WTC11 (cell line): ENCODE results near the gene TTLL3. TPM values are rescaled to one million over a fixed set of nuclear protein-coding genes. Genes with fewer than 3 reads are reported as not detected.

ENCODE experiments used
- ATAC-seq: fragments of 200-7000 bp; cut with Tn5 transposase; 2 replicates; pipeline ENCODE4 v1.10.0; 2021; ENCODE audit warnings: mild to moderate bottlenecking, moderate library complexity
- CTCF ChIA-PET: fragments of 300-600 bp; sonication (Branson Sonifier 250); formaldehyde crosslinking; loops from one replicate; lab custom pipeline; 2021; ENCODE audit warnings: antibody characterized with exemption; lab: Charles Lee
- POLR2A ChIA-PET: fragments of 350-600 bp; sonication (Branson Sonifier 250); formaldehyde crosslinking; loops from one replicate; lab custom pipeline; 2021; ENCODE audit warnings: antibody characterized with exemption; lab: Charles Lee
- DNase-seq: peaks from one replicate; pipeline ENCODE4 v3.0.0; 2021; ENCODE audit warnings: low spot score
- H3K27ac Mint-ChIP-seq: 2 replicates; pipeline ENCODE4 v1.8.0; 2021; ENCODE audit warnings: mixed read lengths
- H3K27me3 Mint-ChIP-seq: 2 replicates; pipeline ENCODE4 v1.8.0; 2021; ENCODE audit warnings: low read depth, mild to moderate bottlenecking, moderate library complexity, mixed read lengths
- H3K36me3 Mint-ChIP-seq: 2 replicates; pipeline ENCODE4 v1.8.0; 2021; ENCODE audit warnings: mixed read lengths
- H3K4me1 Mint-ChIP-seq: 2 replicates; pipeline ENCODE4 v1.8.0; 2022; ENCODE audit warnings: mixed read lengths
- H3K4me3 Mint-ChIP-seq: 2 replicates; pipeline ENCODE4 v1.8.0; 2021; ENCODE audit warnings: mild to moderate bottlenecking, moderate library complexity, mixed read lengths
- H3K9me3 Mint-ChIP-seq: 2 replicates; pipeline ENCODE4 v1.8.0; 2021; ENCODE audit warnings: mixed read lengths
- AFF4 ChIP-seq: sonication (generic); formaldehyde crosslinking; IDR thresholded peaks from 2 replicates; pipeline ENCODE4 v1.8.1; 2023; ENCODE audit warnings: mild to moderate bottlenecking, missing genetic modification reagents, borderline replicate concordance
- CBFB ChIP-seq: sonication (generic); formaldehyde crosslinking; IDR thresholded peaks from 2 replicates; pipeline ENCODE4 v1.8.1; 2022; ENCODE audit warnings: mild to moderate bottlenecking, low read depth, missing genetic modification reagents
- CTCF ChIP-seq: fragments of 200-600 bp; IDR thresholded peaks from 2 replicates; pipeline ENCODE4 v1.8.0; 2022; ENCODE audit warnings: antibody characterized with exemption
- ETV6 ChIP-seq: sonication (generic); formaldehyde crosslinking; IDR thresholded peaks from 2 replicates; pipeline ENCODE4 v1.8.1; 2022; ENCODE audit warnings: mild to moderate bottlenecking, missing genetic modification reagents
- FOXP1 ChIP-seq: sonication (generic); formaldehyde crosslinking; IDR thresholded peaks from 2 replicates; pipeline ENCODE4 v1.8.0; 2022; ENCODE audit warnings: missing genetic modification reagents, mild to moderate bottlenecking, moderate library complexity, borderline replicate concordance
- GABPB1 ChIP-seq: sonication (generic); formaldehyde crosslinking; IDR thresholded peaks from 2 replicates; pipeline ENCODE4 v1.8.1; 2023; ENCODE audit warnings: mild to moderate bottlenecking, missing genetic modification reagents
- JAZF1 ChIP-seq: fragments of 250-450 bp; sonication (Bioruptor Pico); IDR thresholded peaks from 2 replicates; pipeline ENCODE4 v1.9.0; 2021; ENCODE audit warnings: moderate library complexity, mild to moderate bottlenecking, inconsistent platforms
- MYBL2 ChIP-seq: sonication (generic); formaldehyde crosslinking; IDR thresholded peaks from 2 replicates; pipeline ENCODE4 v1.8.1; 2023; ENCODE audit warnings: mild to moderate bottlenecking, moderate library complexity, missing genetic modification reagents
- NFE2L1 ChIP-seq: sonication (generic); formaldehyde crosslinking; IDR thresholded peaks from 2 replicates; pipeline ENCODE4 v1.8.1; 2023; ENCODE audit warnings: missing genetic modification reagents
- NR1H2 ChIP-seq: sonication (generic); formaldehyde crosslinking; IDR thresholded peaks from 2 replicates; pipeline ENCODE4 v1.9.0; 2021; ENCODE audit warnings: mild to moderate bottlenecking, moderate library complexity, missing genetic modification reagents
- PRDM15 ChIP-seq: sonication (generic); formaldehyde crosslinking; IDR thresholded peaks from 2 replicates; pipeline ENCODE4 v1.8.0; 2022; ENCODE audit warnings: missing genetic modification reagents
- PREB ChIP-seq: sonication (generic); formaldehyde crosslinking; IDR thresholded peaks from 2 replicates; pipeline ENCODE4 v1.8.1; 2022; ENCODE audit warnings: mild to moderate bottlenecking, missing genetic modification reagents, moderate library complexity, borderline replicate concordance
- ZNF317 ChIP-seq: sonication (generic); formaldehyde crosslinking; IDR thresholded peaks from 2 replicates; pipeline ENCODE4 v1.8.1; 2023; ENCODE audit warnings: low read depth, mild to moderate bottlenecking, moderate library complexity, missing genetic modification reagents, borderline replicate concordance
- ZNF423 ChIP-seq: fragments of 250-450 bp; sonication (Bioruptor Pico); IDR thresholded peaks from 2 replicates; pipeline ENCODE4 v2.1.2; 2022; ENCODE audit warnings: mild to moderate bottlenecking, moderate library complexity
- ZNF671 ChIP-seq: fragments of 250-450 bp; sonication (Bioruptor Pico); IDR thresholded peaks from 2 replicates; pipeline ENCODE4 v1.8.0; 2021; ENCODE audit warnings: mild to moderate bottlenecking
- total RNA-seq: library from RNA; stranded (reverse); gene quantifications from 3 replicates; pipeline ENCODE4 v1.2.3, GENCODE V29; 2021
- TF ChIP-seq, protein P1 (sequence below): sonication (generic); formaldehyde crosslinking; conservative IDR thresholded peaks from 2 replicates; pipeline ENCODE4 v1.8.1; 2022; ENCODE audit warnings: mild to moderate bottlenecking, missing genetic modification reagents
- TF ChIP-seq, protein P2 (sequence below): sonication (generic); formaldehyde crosslinking; IDR thresholded peaks from 2 replicates; pipeline ENCODE4 v1.8.0; 2022; ENCODE audit warnings: mild to moderate bottlenecking, missing genetic modification reagents
- TF ChIP-seq, protein P3 (sequence below): sonication (generic); formaldehyde crosslinking; IDR thresholded peaks from 2 replicates; pipeline ENCODE4 v1.8.1; 2023; ENCODE audit warnings: mild to moderate bottlenecking, missing genetic modification reagents, moderate library complexity

The TTLL3 gene
- total RNA-seq, 1 experiment from 2014 or later = 14.7 TPM

GRCh38 chr3:9817436-9817835 lies 7.4 kb downstream of the TTLL3 start:
- Mint-ChIP-seq H3K4me3 (no peak overlapping the region), H3K27me3 (no peaks in the 10 kb centered on the region; the same call in 1 of the 2 replicates), H3K9me3 (no peaks in the 10 kb centered on the region), H3K4me1 (no peaks in the 10 kb centered on the region), H3K27ac (no peak overlapping the region), H3K36me3 (no peaks in the 10 kb centered on the region)
- CTCF ChIA-PET = interaction anchor here (1.0 kb wide), 1 partner anchor 9 kb away, joined by 3 read pairs; no protein-coding TSS in a partner anchor
- TF ChIP-seq NFE2L1 (CRISPR knock-in tag) (no peak), ZNF317 (CRISPR knock-in tag) (no peak), FOXP1 (CRISPR knock-in tag) (no peak), ETV6 (CRISPR knock-in tag) (no peak), PRDM15 (CRISPR knock-in tag) (no peak), MYBL2 (CRISPR knock-in tag) (no peak), CTCF (no peak), GABPB1 (CRISPR knock-in tag) (no peak), NR1H2 (no peak), ZNF423 (no peak), PREB (no peak), JAZF1 (CRISPR knock-in tag) (no peak), ZNF671 (CRISPR knock-in tag) (no peak), CBFB (CRISPR knock-in tag) (no peak), AFF4 (no peak)
- TF ChIP-seq, protein P1, sequence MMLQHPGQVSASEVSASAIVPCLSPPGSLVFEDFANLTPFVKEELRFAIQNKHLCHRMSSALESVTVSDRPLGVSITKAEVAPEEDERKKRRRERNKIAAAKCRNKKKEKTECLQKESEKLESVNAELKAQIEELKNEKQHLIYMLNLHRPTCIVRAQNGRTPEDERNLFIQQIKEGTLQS = no peak
- TF ChIP-seq, protein P2, sequence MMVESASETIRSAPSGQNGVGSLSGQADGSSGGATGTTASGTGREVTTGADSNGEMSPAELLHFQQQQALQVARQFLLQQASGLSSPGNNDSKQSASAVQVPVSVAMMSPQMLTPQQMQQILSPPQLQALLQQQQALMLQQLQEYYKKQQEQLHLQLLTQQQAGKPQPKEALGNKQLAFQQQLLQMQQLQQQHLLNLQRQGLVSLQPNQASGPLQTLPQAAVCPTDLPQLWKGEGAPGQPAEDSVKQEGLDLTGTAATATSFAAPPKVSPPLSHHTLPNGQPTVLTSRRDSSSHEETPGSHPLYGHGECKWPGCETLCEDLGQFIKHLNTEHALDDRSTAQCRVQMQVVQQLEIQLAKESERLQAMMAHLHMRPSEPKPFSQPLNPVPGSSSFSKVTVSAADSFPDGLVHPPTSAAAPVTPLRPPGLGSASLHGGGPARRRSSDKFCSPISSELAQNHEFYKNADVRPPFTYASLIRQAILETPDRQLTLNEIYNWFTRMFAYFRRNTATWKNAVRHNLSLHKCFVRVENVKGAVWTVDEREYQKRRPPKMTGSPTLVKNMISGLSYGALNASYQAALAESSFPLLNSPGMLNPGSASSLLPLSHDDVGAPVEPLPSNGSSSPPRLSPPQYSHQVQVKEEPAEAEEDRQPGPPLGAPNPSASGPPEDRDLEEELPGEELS = no peak
- TF ChIP-seq, protein P3, sequence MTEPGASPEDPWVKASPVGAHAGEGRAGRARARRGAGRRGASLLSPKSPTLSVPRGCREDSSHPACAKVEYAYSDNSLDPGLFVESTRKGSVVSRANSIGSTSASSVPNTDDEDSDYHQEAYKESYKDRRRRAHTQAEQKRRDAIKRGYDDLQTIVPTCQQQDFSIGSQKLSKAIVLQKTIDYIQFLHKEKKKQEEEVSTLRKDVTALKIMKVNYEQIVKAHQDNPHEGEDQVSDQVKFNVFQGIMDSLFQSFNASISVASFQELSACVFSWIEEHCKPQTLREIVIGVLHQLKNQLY = no peak
- POLR2A ChIA-PET = no interaction called here
- DNase-seq (no peak), ATAC-seq (no peak)
